OCI-LY7 (cell line): ENCODE measurements around the gene RNASEH2A. TPM values are rescaled to one million over a fixed set of nuclear protein-coding genes. Genes with fewer than 3 reads are reported as not detected.

ENCODE experiments used
- BruUV-seq: library from RNA; stranded (reverse); fragments of 400-500 nt; replicated peaks from 2 replicates; lab custom pipeline; 2021; lab: Mats Ljungman, UMichigan
- CTCF ChIA-PET: fragments of 300-600 bp; sonication (Branson Sonifier 250); formaldehyde crosslinking; loops from one replicate; lab custom pipeline; 2022; ENCODE audit warnings: antibody characterized with exemption; ENCODE audit not compliant: unreplicated experiment; lab: Charles Lee
- POLR2A ChIA-PET: fragments of 300-600 bp; sonication (Branson Sonifier 250); formaldehyde crosslinking; loops from one replicate; lab custom pipeline; 2022; ENCODE audit warnings: antibody characterized with exemption; lab: Charles Lee
- DNase-seq: peaks from one replicate; pipeline ENCODE4 v3.0.0-alpha.2; 2015; ENCODE audit warnings: low spot score
- H2AFZ ChIP-seq: fragments of 200-600 bp; sonication (generic), shearing (Covaris generic); 2 replicates; pipeline ENCODE4 v1.6.1; 2014; ENCODE audit warnings: mild to moderate bottlenecking, antibody characterized with exemption, low read length, moderate library complexity
- H3K27ac ChIP-seq: fragments of 200-600 bp; sonication (generic); 2 replicates; pipeline ENCODE4 v1.5.1; 2014; ENCODE audit warnings: mixed run types, low read depth, mild to moderate bottlenecking, moderate library complexity, low read length, inconsistent platforms; ENCODE audit not compliant: poor library complexity, severe bottlenecking
- H3K36me3 ChIP-seq: fragments of 200-600 bp; sonication (generic); 2 replicates; pipeline ENCODE4 v1.6.1; 2014; ENCODE audit warnings: mild to moderate bottlenecking, antibody characterized with exemption, low read length, moderate library complexity, mixed read lengths; ENCODE audit not compliant: insufficient read depth
- H3K4me1 ChIP-seq: fragments of 200-600 bp; sonication (generic); 2 replicates; pipeline ENCODE4 v1.5.1; 2014; ENCODE audit warnings: mild to moderate bottlenecking, low read length; ENCODE audit not compliant: insufficient read depth, poor library complexity, severe bottlenecking
- H3K4me2 ChIP-seq: fragments of 200-600 bp; sonication (generic); 2 replicates; pipeline ENCODE4 v1.6.1; 2014; ENCODE audit warnings: mild to moderate bottlenecking, low read length
- H3K4me3 ChIP-seq: fragments of 200-600 bp; sonication (generic); 2 replicates; pipeline ENCODE4 v1.5.1; 2014; ENCODE audit warnings: mild to moderate bottlenecking, low read depth, low read length; ENCODE audit not compliant: poor library complexity, severe bottlenecking
- H3K79me2 ChIP-seq: fragments of 200-600 bp; sonication (generic); 2 replicates; pipeline ENCODE4 v1.6.1; 2016; ENCODE audit warnings: low read depth, mild to moderate bottlenecking, low read length, moderate library complexity, mixed read lengths; ENCODE audit not compliant: insufficient read depth
- H3K9me2 ChIP-seq: fragments of 200-600 bp; sonication (generic); 2 replicates; pipeline ENCODE4 v1.6.1; 2016; ENCODE audit warnings: mild to moderate bottlenecking, low read length, mixed read lengths; ENCODE audit not compliant: insufficient read depth
- H3K9me3 ChIP-seq: fragments of 200-600 bp; sonication (generic); 2 replicates; pipeline ENCODE4 v1.6.1; 2014; ENCODE audit warnings: mild to moderate bottlenecking, mixed run types, low read length, mixed read lengths
- H4K20me1 ChIP-seq: fragments of 200-600 bp; sonication (generic); 2 replicates; pipeline ENCODE4 v1.6.1; 2014; ENCODE audit warnings: mild to moderate bottlenecking, antibody characterized with exemption, low read length, moderate library complexity, mixed read lengths; ENCODE audit not compliant: insufficient read depth
- CTCF ChIP-seq: fragments of 200-600 bp; sonication (generic); conservative IDR thresholded peaks from 2 replicates; pipeline ENCODE4 v1.5.1; 2014; ENCODE audit warnings: mild to moderate bottlenecking, antibody characterized with exemption, low read length, moderate library complexity, mixed read lengths
- EZH2phosphoT487 ChIP-seq: fragments of 200-600 bp; sonication (generic); IDR thresholded peaks from 2 replicates; pipeline ENCODE4 v1.6.1; 2018; ENCODE audit warnings: low read depth, borderline replicate concordance, mild to moderate bottlenecking, mixed run types, antibody characterized with exemption, low read length, moderate library complexity, mixed read lengths
- intact Hi-C: fragments of 100-400 bp; cut with micrococcal nuclease; formaldehyde crosslinking; loops from one replicate; pipeline ENCODE4 v1.10.0; 2022; ENCODE audit not compliant: unreplicated experiment
- total RNA-seq, 2 experiments: library from RNA; depleted of rRNA in 1 of 2; stranded (reverse); fragments of >200 nt in 1 of 2; shearing (Covaris generic) in 1 of 2; gene quantifications; 2 replicates each; pipeline ENCODE4 v1.2.3, GENCODE V29; 2014 to 2022

The RNASEH2A gene
- total RNA-seq, 2 experiments from 2014 or later = 86.0 to 115 TPM

- no peak for DNase-seq
- BruUV-seq = no TSS peak
- H3K4me3 ChIP-seq = peak overlapping the region; percentile 95
- H3K9me2 ChIP-seq = no peaks in the 10 kb centered on the region
- POLR2A ChIA-PET = interaction anchor here (1.1 kb wide), 1 partner anchor 10 kb away, joined by 5 read pairs; the partner anchor contains the start of gene JUNB
- H3K27ac ChIP-seq = no peak overlapping the region
- intact Hi-C loops = no loop called here
- H3K79me2 ChIP-seq = peaks cover 20% of the 10 kb centered on the region; the same call in 1 of the 2 replicates
- TF ChIP-seq EZH2phosphoT487 (no peak), CTCF (no peak)
- CTCF ChIA-PET = no interaction called here
- peaks cover 19% of the 10 kb centered on the region; the same call in 1 of the 2 replicates for H3K36me3 ChIP-seq
- H3K4me2 ChIP-seq = peak overlapping the region; percentile 92
- H3K4me1 ChIP-seq = peaks cover 28% of the 10 kb centered on the region
- no peaks in the 10 kb centered on the region for H4K20me1 ChIP-seq
- H2AFZ ChIP-seq = peak overlapping the region; percentile 71; the same call in 1 of the 2 replicates
- H3K9me3 ChIP-seq = no peaks in the 10 kb centered on the region
Observed at GRCh38 chr19:12802267-12803106, 3.9 kb upstream of the RNASEH2A start.

DNA sequence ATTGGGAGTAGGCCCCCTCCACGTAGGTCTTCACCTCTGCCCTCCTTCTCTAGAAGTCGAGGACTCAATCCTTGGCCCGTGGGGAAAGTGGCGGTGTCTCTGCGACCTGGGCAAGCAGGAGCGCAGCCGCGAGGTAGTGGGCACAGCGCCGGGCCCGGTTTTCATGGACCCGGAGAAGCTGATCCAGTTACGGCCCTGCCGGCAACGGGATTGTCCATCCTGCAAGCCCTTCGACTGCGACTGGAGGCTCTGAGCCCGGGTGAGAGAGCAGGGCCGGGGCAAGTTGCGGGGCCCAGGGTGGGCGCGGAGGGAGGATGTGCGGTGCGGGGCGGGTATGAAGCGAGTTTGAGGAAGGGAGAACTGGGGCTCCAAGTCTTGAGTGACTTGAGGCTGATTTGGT, 2.3 kb upstream of the RNASEH2A start:
- Histone ChIP-seq H3K4me2 (no peak overlapping the region), H2AFZ (no peak overlapping the region), H3K4me3 (no peak overlapping the region), H3K9me2 (no peaks in the 10 kb centered on the region), H3K9me3 (no peaks in the 10 kb centered on the region), H3K27ac (no peak overlapping the region), H3K79me2 (peaks cover 20% of the 10 kb centered on the region; the same call in 1 of the 2 replicates), H4K20me1 (no peaks in the 10 kb centered on the region), H3K36me3 (peaks cover 24% of the 10 kb centered on the region), H3K4me1 (peaks cover 30% of the 10 kb centered on the region)
- DNase-seq = no peak
- intact Hi-C loops = no loop called here
- ChIA-PET CTCF (no interaction called here), POLR2A (no interaction called here)
- TF ChIP-seq EZH2phosphoT487 (no peak), CTCF (no peak)
- BruUV-seq = no TSS peak

GRCh38 chr19:12815088-12815487, 8.7 kb downstream of the RNASEH2A start:
- H3K27ac ChIP-seq = no peak overlapping the region

More at GRCh38 chr19:12815088-12815487, 8.7 kb downstream of the RNASEH2A start:
- POLR2A ChIA-PET = no interaction called here
- Histone ChIP-seq H3K4me3 (no peak overlapping the region), H3K36me3 (peaks cover 49% of the 10 kb centered on the region), H3K9me2 (no peaks in the 10 kb centered on the region), H3K4me2 (no peak overlapping the region), H3K4me1 (no peaks in the 10 kb centered on the region), H4K20me1 (no peaks in the 10 kb centered on the region), H3K79me2 (no peaks in the 10 kb centered on the region), H3K9me3 (no peaks in the 10 kb centered on the region), H2AFZ (no peak overlapping the region)
- TF ChIP-seq CTCF (no peak), EZH2phosphoT487 (no peak)
- BruUV-seq = TSS peak; percentile 53
- no peak for DNase-seq
- intact Hi-C loops = no loop called here
- CTCF ChIA-PET = interaction anchor here (1.0 kb wide), 1 partner anchor 75 kb away, joined by 3 read pairs; no protein-coding TSS in a partner anchor
